Smooth muscle cell of the pulmonary artery (primary cell): ENCODE data around the gene CDKN2D. TPM values are rescaled to one million over a fixed set of nuclear protein-coding genes. Genes with fewer than 3 reads are reported as not detected.

Experiments
- total RNA-seq: library from RNA; depleted of rRNA; stranded (reverse); fragments of >200 nt; gene quantifications from 2 replicates; pipeline ENCODE4 v1.2.3, GENCODE V29; 2014

CDKN2D gene
- 9.8 and 11.6 TPM in 2 replicates for total RNA-seq

DNA sequence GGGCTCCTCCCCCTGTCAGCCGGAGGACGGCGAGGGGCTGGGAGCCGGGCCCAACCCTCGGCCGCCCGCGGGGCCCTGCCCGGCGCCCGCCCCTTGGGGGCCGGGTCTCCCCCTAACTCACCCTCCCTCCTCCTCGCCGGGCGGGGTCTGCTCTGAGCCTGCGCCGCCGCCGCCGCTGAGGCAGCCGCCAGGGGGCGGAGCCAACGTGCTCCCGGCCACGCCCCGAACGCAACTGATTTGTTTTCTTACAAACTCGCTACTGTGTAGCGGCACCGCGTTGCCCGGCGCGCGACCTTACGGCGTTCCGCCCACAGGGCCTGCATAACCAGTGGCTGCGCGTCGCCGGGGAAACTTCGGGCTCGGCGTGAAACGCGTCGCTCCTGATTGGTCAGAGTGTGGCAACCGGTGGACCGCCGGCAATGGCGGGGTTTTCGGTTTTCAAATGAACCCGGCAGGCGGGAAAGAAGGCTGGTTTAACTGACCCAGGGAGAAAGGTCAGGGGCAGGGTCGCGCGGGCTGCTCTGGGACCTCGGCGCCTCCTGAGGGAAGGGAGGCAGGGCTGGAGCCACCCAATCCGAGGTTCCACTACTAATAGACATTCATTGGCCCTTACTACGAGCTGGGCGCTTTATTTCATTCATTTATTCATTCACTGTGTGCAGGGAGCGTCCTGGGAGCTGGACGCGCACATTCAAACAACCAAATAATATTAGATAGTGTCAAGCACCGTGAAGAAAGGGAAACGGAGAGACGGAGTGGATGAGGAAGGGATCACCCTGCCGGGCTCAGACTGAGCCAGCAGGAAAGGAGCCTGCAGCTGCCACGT, at the start of gene CDKN2D:
TSS of gene CDKN2D (minus strand) at position 154 of the 826 bp plus-strand sequence. CDS start 326 bp downstream, outside the sequence.

DNA sequence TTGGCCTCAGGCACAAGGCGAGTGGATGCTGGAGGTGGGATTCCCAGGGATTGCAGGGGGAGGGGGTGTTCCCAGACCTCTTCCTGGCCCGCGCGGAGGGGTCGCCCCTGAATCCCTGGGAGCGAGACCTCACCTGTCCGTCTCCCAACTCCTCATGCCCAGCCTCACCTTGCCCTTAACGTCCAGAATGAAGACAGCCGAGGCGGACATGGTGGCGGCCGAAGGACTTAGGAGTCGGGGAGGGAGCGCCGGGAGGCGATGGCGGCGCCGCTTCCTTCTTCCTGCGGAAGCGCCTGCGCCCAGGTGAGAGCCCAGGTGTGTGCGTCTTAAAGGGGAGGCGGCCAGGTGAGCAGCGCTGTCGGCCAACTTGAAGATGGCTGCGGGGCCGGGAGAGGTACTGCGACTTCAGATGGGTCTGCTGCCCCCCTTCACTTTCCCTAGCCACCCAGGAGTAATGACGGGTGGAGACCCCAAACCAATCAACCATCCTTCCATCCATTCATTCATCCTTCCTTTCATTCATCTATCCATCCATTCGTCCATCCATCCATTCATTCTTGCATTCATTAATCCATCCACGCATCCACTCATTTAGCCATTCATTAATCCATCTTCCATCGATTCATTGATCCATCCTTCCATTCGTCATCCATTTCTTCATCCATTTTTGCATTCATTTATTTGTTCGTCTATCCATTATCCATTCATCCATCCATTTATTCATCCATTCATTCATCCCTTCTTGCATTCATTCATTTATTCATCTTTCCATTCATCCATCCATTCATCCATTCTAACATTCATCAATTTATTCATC, 18.5 kb upstream of the CDKN2D start, which contains the start of gene AP1M2:
TSS of gene AP1M2 (minus strand) at position 291 of the 817 bp plus-strand sequence. CDS start at position 210, 81 bp downstream.

DNA sequence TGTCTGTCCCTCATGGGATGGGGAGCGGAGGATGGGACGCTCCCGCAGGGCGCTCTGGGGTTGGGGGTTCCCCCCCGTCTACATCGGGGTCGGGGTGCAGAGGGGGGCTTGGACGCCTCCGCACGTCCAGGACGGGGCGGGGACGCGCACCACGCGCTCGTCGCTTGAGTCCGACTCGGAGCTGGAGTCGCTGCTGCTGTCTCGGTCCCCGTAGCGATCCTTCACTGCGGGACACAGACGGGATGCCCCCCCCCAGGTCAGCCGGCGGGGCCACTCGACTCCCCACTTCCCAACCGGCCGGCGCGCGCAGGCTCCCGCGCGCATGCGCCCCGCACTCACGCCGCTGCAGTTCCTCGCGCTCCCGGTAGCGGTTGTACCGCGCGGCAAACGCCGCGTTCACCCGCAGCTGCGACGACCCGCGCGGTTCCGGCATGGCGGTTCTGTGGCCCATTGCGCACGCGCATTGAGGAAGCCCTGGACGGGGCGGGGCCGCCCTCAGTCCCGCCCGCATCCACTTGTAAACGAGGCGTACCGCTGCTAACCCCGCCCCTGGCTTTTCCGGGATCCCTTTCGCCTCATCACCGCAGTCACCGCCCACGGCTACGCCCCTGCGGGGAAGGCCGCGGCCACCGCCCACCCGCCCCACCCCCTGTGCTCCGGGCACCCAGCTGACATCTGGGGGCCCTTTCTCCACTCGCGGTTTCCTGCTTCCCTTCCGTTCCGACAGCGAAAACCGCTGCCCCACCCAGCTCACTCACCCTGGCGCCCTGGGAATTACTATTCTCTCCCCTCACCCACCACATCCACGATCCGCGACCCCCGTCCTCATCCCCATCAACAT, 3.0 kb downstream of the CDKN2D start, which contains the start of gene KRI1:
TSS of gene KRI1 (minus strand) at position 444 of the 841 bp plus-strand sequence. CDS start at position 433, 11 bp downstream.

DNA sequence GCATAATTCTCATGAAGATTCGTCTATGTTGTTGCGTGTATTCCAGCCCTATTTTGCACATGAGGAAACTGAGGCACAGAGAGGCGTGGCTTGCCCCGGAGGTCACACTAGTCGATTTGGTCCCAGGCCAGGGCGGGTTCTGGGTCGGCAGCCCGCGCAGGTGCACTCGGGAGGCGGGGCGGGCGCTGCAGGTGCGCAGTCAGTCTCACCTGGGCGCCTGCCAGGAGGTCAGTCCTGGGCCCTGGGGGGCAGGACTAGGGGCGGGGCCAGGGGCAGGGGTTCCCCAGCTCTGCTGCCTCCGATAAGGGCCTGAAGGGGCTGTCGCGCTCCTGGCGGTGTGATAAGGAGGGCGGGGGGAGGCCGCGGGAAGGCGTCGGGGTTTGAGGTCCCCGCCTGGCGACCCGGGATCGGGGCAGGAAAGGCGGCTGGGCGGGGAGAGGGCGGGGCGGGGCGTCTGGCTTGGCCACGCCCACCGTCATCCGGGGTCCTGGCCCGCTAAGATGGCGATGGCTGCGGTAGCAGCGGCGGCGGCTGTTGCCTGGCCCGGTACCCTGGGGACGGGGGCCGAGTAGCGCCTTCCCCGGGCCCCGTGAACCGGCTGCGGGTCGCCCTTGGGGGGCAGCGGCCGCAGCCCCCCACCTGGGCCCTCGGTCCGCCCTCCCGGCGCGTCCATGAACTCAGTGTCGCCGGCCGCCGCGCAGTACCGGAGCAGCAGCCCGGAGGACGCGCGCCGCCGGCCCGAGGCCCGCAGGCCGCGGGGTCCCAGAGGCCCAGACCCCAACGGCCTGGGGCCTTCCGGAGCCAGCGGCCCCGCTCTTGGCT, 25.1 kb downstream of the CDKN2D start, which contains the start of gene ATG4D:
TSS of gene ATG4D (plus strand) at position 485 of the 822 bp plus-strand sequence. CDS start at position 672, 187 bp downstream.

DNA sequence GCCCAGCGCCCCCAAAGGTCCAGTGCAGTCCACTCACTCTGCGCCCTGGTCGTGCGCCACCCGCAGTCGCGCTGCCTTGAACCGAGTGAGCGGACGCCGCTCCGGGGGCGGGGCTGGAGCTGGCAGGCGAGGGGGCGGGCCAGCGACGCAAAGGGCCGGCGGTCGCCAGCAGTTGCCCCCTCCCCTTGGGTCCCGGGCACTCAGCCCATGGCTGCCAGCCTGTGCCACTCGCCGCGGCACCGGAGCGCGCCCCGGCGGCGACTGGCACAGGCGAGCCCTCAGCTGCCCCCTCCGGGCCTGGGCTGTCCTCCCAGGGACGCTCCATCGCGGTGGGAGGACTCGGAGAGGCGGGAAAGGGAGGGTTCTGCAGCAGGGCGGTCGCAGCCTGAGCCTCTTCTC, 51.4 kb downstream of the CDKN2D start, which contains the start of gene S1PR5:
TSS of gene S1PR5 (minus strand) at position 87 of the 399 bp plus-strand sequence. CDS start 2,436 bp downstream, outside the sequence.

Other genes with a start within 250 kb of the CDKN2D start
- 17.3 and 27.0 TPM in 2 replicates for gene RAVER1, start 235.4 kb downstream of the CDKN2D start, total RNA-seq
- 6.7 and 8.3 TPM in 2 replicates for gene ICAM3, start 229.4 kb downstream of the CDKN2D start, total RNA-seq
- gene TYK2, start 188.4 kb downstream of the CDKN2D start, total RNA-seq = 82.5 and 86.6 TPM in 2 replicates
- 119 and 153 TPM in 2 replicates for gene CDC37, start 165.4 kb downstream of the CDKN2D start, total RNA-seq
- gene PDE4A, start 148.4 kb downstream of the CDKN2D start, total RNA-seq = 9.7 and 10.0 TPM in 2 replicates
- gene KEAP1, start 65.6 kb downstream of the CDKN2D start, total RNA-seq = 79.0 and 82.3 TPM in 2 replicates
- 1.7 and 4.8 TPM in 2 replicates for gene S1PR5, start 51.5 kb downstream of the CDKN2D start, total RNA-seq
- gene ATG4D, start 25.1 kb downstream of the CDKN2D start, total RNA-seq = 9.9 and 14.3 TPM in 2 replicates
- gene KRI1, start 3.0 kb downstream of the CDKN2D start, total RNA-seq = 8.0 and 10.7 TPM in 2 replicates
- gene AP1M2, start 18.3 kb upstream of the CDKN2D start, total RNA-seq = 0.13 TPM in 1 of 2 replicates, not detected in the other
- gene SLC44A2, start 56.6 kb upstream of the CDKN2D start, total RNA-seq = 97.8 and 132 TPM in 2 replicates
- gene ILF3, start 85.4 kb upstream of the CDKN2D start, total RNA-seq = 94.9 and 121 TPM in 2 replicates
- 21.7 and 29.0 TPM in 2 replicates for gene QTRT1, start 132.5 kb upstream of the CDKN2D start, total RNA-seq
- 104 and 122 TPM in 2 replicates for gene DNM2, start 149.1 kb upstream of the CDKN2D start, total RNA-seq